ENCODE measurements around the gene KRTAP6-1.

KRTAP6-1 gene

DNA sequence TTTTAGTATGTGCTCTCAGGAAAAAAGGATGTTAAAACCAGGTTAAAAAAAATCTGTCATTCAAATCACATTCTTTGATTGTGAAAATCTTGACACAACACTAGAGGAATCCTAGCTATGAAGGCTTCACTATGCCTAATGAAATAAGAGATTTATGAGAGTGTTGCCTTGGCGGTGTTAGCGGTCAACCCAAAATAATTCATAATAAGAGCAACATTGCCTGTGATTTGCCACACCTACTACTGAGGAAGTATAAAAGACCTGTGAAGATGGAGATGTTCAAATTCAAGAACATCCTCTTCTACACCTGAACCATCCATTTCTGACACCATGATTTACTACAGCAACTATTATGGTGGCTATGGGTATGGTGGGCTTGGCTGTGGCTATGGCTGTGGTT lies 2.4 kb upstream of the KRTAP6-1 start, which contains the start of gene KRTAP20-1:
KRTAP20-1 (plus strand) TSS at position 301 of the 400 bp plus-strand sequence; CDS start at position 331, 30 bp downstream.
- Histone ChIP-seq H4K91ac (ENCODE audit: low read depth, low read length) (no peak within 1 kb of the TSS), H4K12ac (ENCODE audit: low read depth, low read length) (no peak within 1 kb of the TSS), H3K23ac (ENCODE audit: low read length) (no peak within 1 kb of the TSS), H3K79me2 (ENCODE audit: control insufficient read depth, insufficient read depth, low read length, poor library complexity) (no peaks in the 10 kb centered on the region), H3K14ac (ENCODE audit: low read length) (no peak within 1 kb of the TSS), H3K4ac (ENCODE audit: low read depth, low read length) (no peak within 1 kb of the TSS), H2AFZ (ENCODE audit: insufficient read depth, low read length, poor library complexity) (no peak within 1 kb of the TSS), H2BK12ac (ENCODE audit: low read length) (no peak within 1 kb of the TSS), H3K9ac (ENCODE audit: low read length) (no peak within 1 kb of the TSS), H3K27me3 (ENCODE audit: insufficient read depth, low read length) (no peaks in the 10 kb centered on the region), H2AK5ac (ENCODE audit: low read length) (no peak within 1 kb of the TSS), H3K4me2 (ENCODE audit: low read length) (no peak within 1 kb of the TSS), H3K18ac (ENCODE audit: low read length) (no peak within 1 kb of the TSS), H4K8ac (ENCODE audit: low read depth, low read length) (no peak within 1 kb of the TSS), H3K9me3 (ENCODE audit: insufficient read depth, low read depth, low read length) (no peaks in the 10 kb centered on the region), H3K79me1 (ENCODE audit: low read length) (no peaks in the 10 kb centered on the region), H2BK5ac (ENCODE audit: low read depth, low read length, poor library complexity) (no peak within 1 kb of the TSS), H3K36me3 (ENCODE audit: control insufficient read depth in 1 of 2, insufficient read depth in 2 of 2, low read length in 2 of 2) (no peaks in the 10 kb centered on the region), H3K4me1 (ENCODE audit: control insufficient read depth in 1 of 2, insufficient read depth in 2 of 2, low read length in 2 of 2) (no peaks in the 10 kb centered on the region), H2BK120ac (ENCODE audit: insufficient read depth, low read length, poor library complexity) (no peak within 1 kb of the TSS), H3K4me3 (ENCODE audit: low read depth, low read length) (no peak within 1 kb of the TSS), H3K27ac (ENCODE audit: low read depth, low read length) (no peak within 1 kb of the TSS)
- DNase-seq, result peak in 1 of 2 donors; percentile 11
- WGBS (ENCODE audit: extremely low coverage, insufficient coverage, insufficient read length), result no CpG with 5 or more reads among the region's 2 CpGs

DNA sequence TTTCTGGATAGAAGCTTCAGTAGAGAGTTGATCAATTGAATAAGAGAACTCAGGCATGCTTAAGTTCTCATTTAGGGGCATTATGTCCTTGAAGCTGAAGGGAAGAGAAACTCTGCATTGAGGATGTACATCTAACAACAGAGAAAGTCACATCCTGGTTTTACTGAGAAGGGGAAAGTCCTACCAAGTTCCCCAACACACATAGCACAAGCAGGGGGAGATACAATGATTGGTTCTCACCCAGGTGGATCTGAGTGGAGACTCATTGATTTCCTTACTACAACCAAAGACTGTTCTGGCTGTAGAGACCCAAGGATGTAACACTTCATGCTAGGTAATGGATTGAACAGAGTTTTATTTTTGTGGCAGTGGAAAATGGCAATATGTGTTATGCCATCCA lies 1.5 kb upstream of the KRTAP6-1 start:
- no peak overlapping the region for H2BK12ac ChIP-seq (ENCODE audit: low read length)
- H3K36me3 ChIP-seq (ENCODE audit: control insufficient read depth in 1 of 2, insufficient read depth in 2 of 2, low read length in 2 of 2), result no peaks in the 10 kb centered on the region
- no peaks in the 10 kb centered on the region for H3K79me1 ChIP-seq (ENCODE audit: low read length)
- H3K23ac ChIP-seq (ENCODE audit: low read length), result no peak overlapping the region
- H4K91ac ChIP-seq (ENCODE audit: low read depth, low read length), result no peak overlapping the region
- H2BK5ac ChIP-seq (ENCODE audit: low read depth, low read length, poor library complexity), result no peak overlapping the region
- H3K4me2 ChIP-seq (ENCODE audit: low read length), result no peak overlapping the region
- DNase-seq, result no peak
- no peak overlapping the region for H3K27ac ChIP-seq (ENCODE audit: low read depth, low read length)
- no peak overlapping the region for H2BK120ac ChIP-seq (ENCODE audit: insufficient read depth, low read length, poor library complexity)
- H3K4me3 ChIP-seq (ENCODE audit: low read depth, low read length), result no peak overlapping the region
- H3K4me1 ChIP-seq (ENCODE audit: control insufficient read depth in 1 of 2, insufficient read depth in 2 of 2, low read length in 2 of 2), result no peaks in the 10 kb centered on the region
- H3K27me3 ChIP-seq (ENCODE audit: insufficient read depth, low read length), result no peaks in the 10 kb centered on the region
- H3K9me3 ChIP-seq (ENCODE audit: insufficient read depth, low read depth, low read length), result no peaks in the 10 kb centered on the region
- H4K12ac ChIP-seq (ENCODE audit: low read depth, low read length), result no peak overlapping the region
- no peak overlapping the region for H2AFZ ChIP-seq (ENCODE audit: insufficient read depth, low read length, poor library complexity)
- no peak overlapping the region for H3K9ac ChIP-seq (ENCODE audit: low read length)
- no peak overlapping the region for H2AK5ac ChIP-seq (ENCODE audit: low read length)
- no peaks in the 10 kb centered on the region for H3K79me2 ChIP-seq (ENCODE audit: control insufficient read depth, insufficient read depth, low read length, poor library complexity)
- no peak overlapping the region for H3K4ac ChIP-seq (ENCODE audit: low read depth, low read length)
- H3K14ac ChIP-seq (ENCODE audit: low read length), result no peak overlapping the region
- no peak overlapping the region for H3K18ac ChIP-seq (ENCODE audit: low read length)
- no peak overlapping the region for H4K8ac ChIP-seq (ENCODE audit: low read depth, low read length)

DNA sequence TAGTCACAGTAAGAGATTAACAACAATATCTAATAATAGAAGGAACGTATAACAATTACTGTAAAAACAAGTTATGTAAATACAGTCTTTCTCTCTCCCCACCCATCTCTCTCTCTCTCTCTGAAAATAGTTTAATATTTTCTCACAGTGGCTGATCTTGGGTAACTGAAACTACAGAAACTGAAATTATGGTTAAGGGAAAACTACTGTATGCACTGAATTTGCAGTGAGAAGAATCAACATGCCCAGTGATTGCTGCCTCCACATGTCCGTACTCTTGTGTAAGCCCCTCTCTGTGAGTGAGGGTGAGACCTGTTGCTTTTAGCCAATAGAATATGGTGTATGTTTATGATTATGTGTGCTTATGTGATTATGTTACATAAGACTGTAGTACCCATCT lies 1.6 kb downstream of the KRTAP6-1 start:
- no peak for DNase-seq
- H3K4me1 ChIP-seq (ENCODE audit: control insufficient read depth in 1 of 2, insufficient read depth in 2 of 2, low read length in 2 of 2), result no peaks in the 10 kb centered on the region
- no peaks in the 10 kb centered on the region for H3K79me1 ChIP-seq (ENCODE audit: low read length)
- no peaks in the 10 kb centered on the region for H3K27me3 ChIP-seq (ENCODE audit: insufficient read depth, low read length)
- H2AFZ ChIP-seq (ENCODE audit: insufficient read depth, low read length, poor library complexity), result no peak overlapping the region
- H4K12ac ChIP-seq (ENCODE audit: low read depth, low read length), result no peak overlapping the region
- H3K18ac ChIP-seq (ENCODE audit: low read length), result no peak overlapping the region
- H3K4ac ChIP-seq (ENCODE audit: low read depth, low read length), result no peak overlapping the region
- no peak overlapping the region for H2BK5ac ChIP-seq (ENCODE audit: low read depth, low read length, poor library complexity)
- H4K8ac ChIP-seq (ENCODE audit: low read depth, low read length), result no peak overlapping the region
- WGBS (ENCODE audit: extremely low coverage, insufficient coverage, insufficient read length), result no CpG with 5 or more reads among the region's 2 CpGs
- no peaks in the 10 kb centered on the region for H3K9me3 ChIP-seq (ENCODE audit: insufficient read depth, low read depth, low read length)
- no peak overlapping the region for H3K14ac ChIP-seq (ENCODE audit: low read length)
- no peak overlapping the region for H3K4me3 ChIP-seq (ENCODE audit: low read depth, low read length)
- no peak overlapping the region for H4K91ac ChIP-seq (ENCODE audit: low read depth, low read length)
- H3K27ac ChIP-seq (ENCODE audit: low read depth, low read length), result no peak overlapping the region
- H2BK12ac ChIP-seq (ENCODE audit: low read length), result no peak overlapping the region
- no peaks in the 10 kb centered on the region for H3K36me3 ChIP-seq (ENCODE audit: control insufficient read depth in 1 of 2, insufficient read depth in 2 of 2, low read length in 2 of 2)
- H2BK120ac ChIP-seq (ENCODE audit: insufficient read depth, low read length, poor library complexity), result no peak overlapping the region
- no peak overlapping the region for H3K9ac ChIP-seq (ENCODE audit: low read length)
- H3K79me2 ChIP-seq (ENCODE audit: control insufficient read depth, insufficient read depth, low read length, poor library complexity), result no peaks in the 10 kb centered on the region
- no peak overlapping the region for H3K23ac ChIP-seq (ENCODE audit: low read length)
- H2AK5ac ChIP-seq (ENCODE audit: low read length), result no peak overlapping the region
- no peak overlapping the region for H3K4me2 ChIP-seq (ENCODE audit: low read length)

DNA sequence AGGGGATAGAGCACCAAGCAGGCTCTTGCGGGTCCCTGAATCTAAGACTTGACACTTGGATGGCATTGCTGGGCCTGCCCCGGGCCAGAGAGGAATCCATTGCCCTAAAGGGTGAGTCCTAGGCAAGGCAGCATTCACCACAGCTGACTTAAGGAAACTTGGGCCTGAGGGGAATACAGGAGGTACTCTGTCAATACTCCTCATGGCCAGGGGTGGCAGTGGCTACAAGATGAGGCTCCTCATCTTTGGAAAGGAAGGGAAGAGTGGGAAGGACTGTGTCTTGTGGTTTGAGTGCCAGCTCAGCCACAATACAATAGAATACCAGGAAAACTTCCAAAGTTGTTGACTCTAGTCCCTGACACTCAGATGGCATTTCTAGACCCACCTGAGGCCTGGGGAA lies 7.8 kb downstream of the KRTAP6-1 start:
- Histone ChIP-seq H3K9ac (ENCODE audit: low read length) (no peak overlapping the region), H3K23ac (ENCODE audit: low read length) (no peak overlapping the region), H4K91ac (ENCODE audit: low read depth, low read length) (no peak overlapping the region), H2BK120ac (ENCODE audit: insufficient read depth, low read length, poor library complexity) (no peak overlapping the region), H3K9me3 (ENCODE audit: insufficient read depth, low read depth, low read length) (peaks cover 3% of the 10 kb centered on the region), H2AK5ac (ENCODE audit: low read length) (no peak overlapping the region), H3K27me3 (ENCODE audit: insufficient read depth, low read length) (no peaks in the 10 kb centered on the region), H3K18ac (ENCODE audit: low read length) (no peak overlapping the region), H3K27ac (ENCODE audit: low read depth, low read length) (no peak overlapping the region), H3K4me2 (ENCODE audit: low read length) (no peak overlapping the region), H3K4me3 (ENCODE audit: low read depth, low read length) (no peak overlapping the region), H3K79me1 (ENCODE audit: low read length) (no peaks in the 10 kb centered on the region), H4K8ac (ENCODE audit: low read depth, low read length) (no peak overlapping the region), H2AFZ (ENCODE audit: insufficient read depth, low read length, poor library complexity) (no peak overlapping the region), H3K4ac (ENCODE audit: low read depth, low read length) (no peak overlapping the region), H3K14ac (ENCODE audit: low read length) (no peak overlapping the region), H3K4me1 (ENCODE audit: control insufficient read depth in 1 of 2, insufficient read depth in 2 of 2, low read length in 2 of 2) (no peaks in the 10 kb centered on the region), H4K12ac (ENCODE audit: low read depth, low read length) (no peak overlapping the region), H2BK5ac (ENCODE audit: low read depth, low read length, poor library complexity) (no peak overlapping the region), H3K79me2 (ENCODE audit: control insufficient read depth, insufficient read depth, low read length, poor library complexity) (no peaks in the 10 kb centered on the region), H2BK12ac (ENCODE audit: low read length) (no peak overlapping the region), H3K36me3 (ENCODE audit: control insufficient read depth in 1 of 2, insufficient read depth in 2 of 2, low read length in 2 of 2) (no peaks in the 10 kb centered on the region)
- DNase-seq, result no peak
- no CpG with 5 or more reads among the region's 2 CpGs for WGBS (ENCODE audit: extremely low coverage, insufficient coverage, insufficient read length)
